Testis (tissue), 2 donors: ENCODE measurements around the gene MAN2B2.

ENCODE experiments used
- POLR2A ChIP-seq: fragments of 450-650 bp; IDR thresholded peaks from one replicate; pipeline ENCODE4 v1.6.1; 2017; ENCODE audit warnings: antibody characterized with exemption, mild to moderate bottlenecking, moderate library complexity
- TF ChIP-seq, protein P1 (sequence below), 3 experiments: fragments of 450-650 bp in 2 of 3; fragments of 200-600 bp in 1 of 3; sonication (generic) in 1 of 3; IDR thresholded peaks; one replicate each; pipeline ENCODE4 v1.5.1; 2016 to 2019; ENCODE audit warnings: antibody characterized with exemption in 3 of 3, mild to moderate bottlenecking in 2 of 3, moderate library complexity in 1 of 3

- TF ChIP-seq POLR2A: no peak
- TF ChIP-seq, protein P1, sequence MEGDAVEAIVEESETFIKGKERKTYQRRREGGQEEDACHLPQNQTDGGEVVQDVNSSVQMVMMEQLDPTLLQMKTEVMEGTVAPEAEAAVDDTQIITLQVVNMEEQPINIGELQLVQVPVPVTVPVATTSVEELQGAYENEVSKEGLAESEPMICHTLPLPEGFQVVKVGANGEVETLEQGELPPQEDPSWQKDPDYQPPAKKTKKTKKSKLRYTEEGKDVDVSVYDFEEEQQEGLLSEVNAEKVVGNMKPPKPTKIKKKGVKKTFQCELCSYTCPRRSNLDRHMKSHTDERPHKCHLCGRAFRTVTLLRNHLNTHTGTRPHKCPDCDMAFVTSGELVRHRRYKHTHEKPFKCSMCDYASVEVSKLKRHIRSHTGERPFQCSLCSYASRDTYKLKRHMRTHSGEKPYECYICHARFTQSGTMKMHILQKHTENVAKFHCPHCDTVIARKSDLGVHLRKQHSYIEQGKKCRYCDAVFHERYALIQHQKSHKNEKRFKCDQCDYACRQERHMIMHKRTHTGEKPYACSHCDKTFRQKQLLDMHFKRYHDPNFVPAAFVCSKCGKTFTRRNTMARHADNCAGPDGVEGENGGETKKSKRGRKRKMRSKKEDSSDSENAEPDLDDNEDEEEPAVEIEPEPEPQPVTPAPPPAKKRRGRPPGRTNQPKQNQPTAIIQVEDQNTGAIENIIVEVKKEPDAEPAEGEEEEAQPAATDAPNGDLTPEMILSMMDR (IDR thresholded peaks at IDR 0.05): no peak
Observed at GRCh38 chr4:6601661-6602250, 26.8 kb downstream of the MAN2B2 start.
